HL-60 (cell line): ENCODE measurements around the gene KIF26B.

Experiments used
- DNase-seq, 2 experiments: peaks; one replicate each; pipeline ENCODE4 v3.0.0-alpha.2; 2010 to 2020; ENCODE audit warnings: low read depth in 1 of 2, low spot score in 1 of 2
- H3K27ac ChIP-seq: fragments of 250-450 bp; sonication (Bioruptor Pico); replicated peaks from 2 replicates; pipeline ENCODE4 v1.5.1; 2020; ENCODE audit warnings: mild to moderate bottlenecking, moderate library complexity
- H3K27me3 ChIP-seq: fragments of 250-450 bp; sonication (Bioruptor Pico); 2 replicates; pipeline ENCODE4 v1.5.1; 2021; ENCODE audit warnings: mild to moderate bottlenecking, moderate library complexity; ENCODE audit not compliant: insufficient read depth, poor library complexity, severe bottlenecking
- H3K4me3 ChIP-seq: replicated peaks from 2 replicates; pipeline ENCODE4 v1.5.1; 2011; ENCODE audit warnings: mild to moderate bottlenecking, control low read depth, low read length; ENCODE audit not compliant: insufficient read depth
- GABPA ChIP-seq: IDR thresholded peaks from 2 replicates; pipeline ENCODE4 v1.6.1; 2012; ENCODE audit warnings: low read depth
- POLR2AphosphoS5 ChIP-seq: IDR thresholded peaks from 2 replicates; pipeline ENCODE4 v1.6.1; 2012; ENCODE audit warnings: low read depth
- SPI1 ChIP-seq: IDR thresholded peaks from 2 replicates; pipeline ENCODE4 v1.6.1; 2012; ENCODE audit warnings: low read depth, mild to moderate bottlenecking, borderline replicate concordance
- TF ChIP-seq, protein P1 (sequence below): IDR thresholded peaks from one replicate; pipeline ENCODE4 v1.5.1; 2011; ENCODE audit warnings: low read length, control low read depth, inconsistent platforms; ENCODE audit not compliant: insufficient read depth
- TF ChIP-seq, protein P2 (sequence below): IDR thresholded peaks from 2 replicates; pipeline ENCODE4 v1.6.1; 2012; ENCODE audit warnings: low read depth; ENCODE audit not compliant: insufficient replicate concordance

Gene KIF26B

DNA sequence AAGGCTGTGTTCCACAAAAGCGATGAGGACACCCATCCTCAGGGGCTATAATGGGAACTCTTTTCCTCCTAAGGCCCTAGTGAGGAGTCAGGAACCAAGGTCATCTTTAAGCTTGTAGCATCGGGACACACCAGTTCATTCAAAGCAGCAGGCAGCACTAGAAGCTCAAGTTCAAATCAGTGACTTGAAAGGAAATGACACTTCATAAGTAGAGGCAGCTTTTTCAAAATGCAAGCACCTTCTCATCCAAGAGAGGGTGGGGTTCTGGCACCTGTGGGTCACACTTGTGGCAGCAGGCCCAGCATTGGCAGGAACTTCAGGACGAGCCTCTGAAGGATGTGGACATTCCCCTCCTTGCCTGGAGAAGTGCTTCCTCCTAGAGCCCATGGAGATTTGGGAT is 496.3 kb downstream of the KIF26B start:
- TF ChIP-seq POLR2AphosphoS5 (no peak), GABPA (no peak), SPI1 (no peak)
- TF ChIP-seq, protein P1, sequence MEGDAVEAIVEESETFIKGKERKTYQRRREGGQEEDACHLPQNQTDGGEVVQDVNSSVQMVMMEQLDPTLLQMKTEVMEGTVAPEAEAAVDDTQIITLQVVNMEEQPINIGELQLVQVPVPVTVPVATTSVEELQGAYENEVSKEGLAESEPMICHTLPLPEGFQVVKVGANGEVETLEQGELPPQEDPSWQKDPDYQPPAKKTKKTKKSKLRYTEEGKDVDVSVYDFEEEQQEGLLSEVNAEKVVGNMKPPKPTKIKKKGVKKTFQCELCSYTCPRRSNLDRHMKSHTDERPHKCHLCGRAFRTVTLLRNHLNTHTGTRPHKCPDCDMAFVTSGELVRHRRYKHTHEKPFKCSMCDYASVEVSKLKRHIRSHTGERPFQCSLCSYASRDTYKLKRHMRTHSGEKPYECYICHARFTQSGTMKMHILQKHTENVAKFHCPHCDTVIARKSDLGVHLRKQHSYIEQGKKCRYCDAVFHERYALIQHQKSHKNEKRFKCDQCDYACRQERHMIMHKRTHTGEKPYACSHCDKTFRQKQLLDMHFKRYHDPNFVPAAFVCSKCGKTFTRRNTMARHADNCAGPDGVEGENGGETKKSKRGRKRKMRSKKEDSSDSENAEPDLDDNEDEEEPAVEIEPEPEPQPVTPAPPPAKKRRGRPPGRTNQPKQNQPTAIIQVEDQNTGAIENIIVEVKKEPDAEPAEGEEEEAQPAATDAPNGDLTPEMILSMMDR = no peak
- TF ChIP-seq, protein P2, sequence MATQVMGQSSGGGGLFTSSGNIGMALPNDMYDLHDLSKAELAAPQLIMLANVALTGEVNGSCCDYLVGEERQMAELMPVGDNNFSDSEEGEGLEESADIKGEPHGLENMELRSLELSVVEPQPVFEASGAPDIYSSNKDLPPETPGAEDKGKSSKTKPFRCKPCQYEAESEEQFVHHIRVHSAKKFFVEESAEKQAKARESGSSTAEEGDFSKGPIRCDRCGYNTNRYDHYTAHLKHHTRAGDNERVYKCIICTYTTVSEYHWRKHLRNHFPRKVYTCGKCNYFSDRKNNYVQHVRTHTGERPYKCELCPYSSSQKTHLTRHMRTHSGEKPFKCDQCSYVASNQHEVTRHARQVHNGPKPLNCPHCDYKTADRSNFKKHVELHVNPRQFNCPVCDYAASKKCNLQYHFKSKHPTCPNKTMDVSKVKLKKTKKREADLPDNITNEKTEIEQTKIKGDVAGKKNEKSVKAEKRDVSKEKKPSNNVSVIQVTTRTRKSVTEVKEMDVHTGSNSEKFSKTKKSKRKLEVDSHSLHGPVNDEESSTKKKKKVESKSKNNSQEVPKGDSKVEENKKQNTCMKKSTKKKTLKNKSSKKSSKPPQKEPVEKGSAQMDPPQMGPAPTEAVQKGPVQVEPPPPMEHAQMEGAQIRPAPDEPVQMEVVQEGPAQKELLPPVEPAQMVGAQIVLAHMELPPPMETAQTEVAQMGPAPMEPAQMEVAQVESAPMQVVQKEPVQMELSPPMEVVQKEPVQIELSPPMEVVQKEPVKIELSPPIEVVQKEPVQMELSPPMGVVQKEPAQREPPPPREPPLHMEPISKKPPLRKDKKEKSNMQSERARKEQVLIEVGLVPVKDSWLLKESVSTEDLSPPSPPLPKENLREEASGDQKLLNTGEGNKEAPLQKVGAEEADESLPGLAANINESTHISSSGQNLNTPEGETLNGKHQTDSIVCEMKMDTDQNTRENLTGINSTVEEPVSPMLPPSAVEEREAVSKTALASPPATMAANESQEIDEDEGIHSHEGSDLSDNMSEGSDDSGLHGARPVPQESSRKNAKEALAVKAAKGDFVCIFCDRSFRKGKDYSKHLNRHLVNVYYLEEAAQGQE = no peak
- H3K27me3 ChIP-seq = no peaks in the 10 kb centered on the region
- no peak overlapping the region for H3K4me3 ChIP-seq
- no peak for DNase-seq
- H3K27ac ChIP-seq = no peak overlapping the region

DNA sequence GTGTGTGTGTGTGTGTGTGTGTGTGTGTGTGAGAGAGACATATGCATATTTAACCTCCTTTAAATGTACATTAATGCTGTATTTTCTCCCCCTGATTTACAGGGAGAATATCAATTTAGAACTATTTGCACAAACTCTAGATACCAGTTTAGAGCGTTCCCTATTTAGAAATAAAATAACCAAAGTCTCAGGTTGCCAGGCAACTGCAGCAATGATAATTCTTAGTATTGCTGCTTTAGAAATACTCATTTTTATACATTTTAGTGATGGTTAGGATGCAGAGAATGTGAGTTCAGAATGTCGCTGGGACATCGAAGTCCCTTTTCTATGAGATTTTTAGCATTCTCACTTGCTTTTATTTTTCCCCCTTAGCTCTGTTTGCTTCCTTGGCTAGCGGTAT is 497.3 kb downstream of the KIF26B start:
- H3K4me3 ChIP-seq = no peak overlapping the region
- no peaks in the 10 kb centered on the region for H3K27me3 ChIP-seq
- TF ChIP-seq, protein P2 = no peak
- TF ChIP-seq GABPA = no peak
- no peak for TF ChIP-seq SPI1
- no peak for TF ChIP-seq POLR2AphosphoS5
- DNase-seq = no peak
- no peak overlapping the region for H3K27ac ChIP-seq

DNA sequence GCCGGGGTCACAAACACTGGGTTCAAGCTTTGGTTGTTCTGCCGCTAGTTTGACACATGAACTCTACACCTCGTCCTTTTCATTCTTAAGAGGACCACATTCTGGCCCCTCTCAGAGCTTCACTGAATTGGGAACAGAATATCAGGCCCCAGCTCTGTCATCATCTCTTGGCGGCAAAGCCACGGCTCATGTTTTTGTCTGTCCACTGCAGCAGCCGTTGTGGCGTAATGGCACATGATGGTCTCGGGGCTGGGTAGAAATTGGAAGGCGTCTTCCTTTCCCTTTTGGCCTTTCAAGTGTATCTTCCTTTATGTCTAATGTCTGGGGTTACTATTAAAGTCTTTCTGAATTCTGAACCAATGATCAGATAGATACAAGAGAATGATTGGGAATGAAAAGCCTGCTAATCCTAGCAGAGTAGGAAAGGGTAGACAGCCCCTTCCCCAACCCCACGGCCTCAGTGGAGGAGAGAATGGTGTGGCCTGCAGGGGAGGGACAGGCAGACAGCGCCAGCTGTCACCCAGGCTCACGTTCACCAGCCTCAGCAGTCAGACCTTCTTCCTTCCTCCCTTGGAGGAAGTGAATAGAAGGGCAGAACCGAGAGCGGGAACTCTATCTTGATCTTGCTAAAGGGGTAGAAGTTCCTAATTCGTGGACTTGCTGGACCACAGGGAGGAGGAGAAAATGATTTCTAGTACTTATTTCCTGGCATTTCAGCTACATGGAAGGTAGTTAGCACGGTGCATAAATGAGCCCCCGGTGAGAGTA is 498.1 kb downstream of the KIF26B start:
- DNase-seq = peak; percentile 4 to 39
- TF ChIP-seq SPI1 = peak; percentile 63
- TF ChIP-seq, protein P1 = no peak
- Histone ChIP-seq H3K27me3 (no peaks in the 10 kb centered on the region), H3K27ac (no peak overlapping the region), H3K4me3 (no peak overlapping the region)

DNA sequence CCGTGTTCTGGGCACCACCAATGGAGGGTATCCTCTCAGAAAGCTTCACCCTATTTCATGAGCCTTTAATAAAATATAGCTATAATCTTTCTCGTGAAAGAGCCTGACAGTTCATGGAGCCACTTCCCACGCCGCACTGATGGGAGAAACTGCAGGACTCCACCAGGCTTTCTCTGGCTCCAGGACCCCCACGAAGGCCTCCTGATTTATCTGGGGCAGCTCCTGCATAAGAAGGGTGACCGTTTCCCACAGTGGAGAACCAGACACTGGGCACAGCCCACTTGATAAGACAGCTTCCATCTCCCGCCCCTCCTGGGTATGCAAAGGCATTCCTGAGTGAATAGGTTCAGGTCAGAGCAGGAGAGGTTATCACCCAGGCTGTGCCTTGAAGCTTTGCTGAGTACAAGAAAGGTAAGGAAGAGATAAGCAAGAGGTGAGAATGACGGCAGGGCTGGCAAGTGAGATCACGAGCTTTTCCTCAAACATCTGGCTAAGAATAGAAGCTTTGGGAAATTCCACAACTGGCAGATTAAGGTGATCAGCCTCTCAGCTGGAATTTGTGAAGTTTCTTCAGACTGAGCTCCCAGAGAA is 499.8 kb downstream of the KIF26B start:
- H3K27ac ChIP-seq = no peak overlapping the region
- DNase-seq = no peak
- no peak overlapping the region for H3K4me3 ChIP-seq
- TF ChIP-seq, protein P1 = no peak
- no peak for TF ChIP-seq POLR2AphosphoS5
- no peaks in the 10 kb centered on the region for H3K27me3 ChIP-seq
